ENCODE results near the gene TMED1.

GRCh38 chr19:10826231-10826630 lies 9.8 kb downstream of the TMED1 start:
- TF ChIP-seq, protein P1, sequence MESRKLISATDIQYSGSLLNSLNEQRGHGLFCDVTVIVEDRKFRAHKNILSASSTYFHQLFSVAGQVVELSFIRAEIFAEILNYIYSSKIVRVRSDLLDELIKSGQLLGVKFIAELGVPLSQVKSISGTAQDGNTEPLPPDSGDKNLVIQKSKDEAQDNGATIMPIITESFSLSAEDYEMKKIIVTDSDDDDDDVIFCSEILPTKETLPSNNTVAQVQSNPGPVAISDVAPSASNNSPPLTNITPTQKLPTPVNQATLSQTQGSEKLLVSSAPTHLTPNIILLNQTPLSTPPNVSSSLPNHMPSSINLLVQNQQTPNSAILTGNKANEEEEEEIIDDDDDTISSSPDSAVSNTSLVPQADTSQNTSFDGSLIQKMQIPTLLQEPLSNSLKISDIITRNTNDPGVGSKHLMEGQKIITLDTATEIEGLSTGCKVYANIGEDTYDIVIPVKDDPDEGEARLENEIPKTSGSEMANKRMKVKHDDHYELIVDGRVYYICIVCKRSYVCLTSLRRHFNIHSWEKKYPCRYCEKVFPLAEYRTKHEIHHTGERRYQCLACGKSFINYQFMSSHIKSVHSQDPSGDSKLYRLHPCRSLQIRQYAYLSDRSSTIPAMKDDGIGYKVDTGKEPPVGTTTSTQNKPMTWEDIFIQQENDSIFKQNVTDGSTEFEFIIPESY (IDR thresholded peaks at IDR 0.05; ENCODE audit: extremely low read depth, insufficient replicate concordance, low read length) = no peak
- TF ChIP-seq, protein P2, sequence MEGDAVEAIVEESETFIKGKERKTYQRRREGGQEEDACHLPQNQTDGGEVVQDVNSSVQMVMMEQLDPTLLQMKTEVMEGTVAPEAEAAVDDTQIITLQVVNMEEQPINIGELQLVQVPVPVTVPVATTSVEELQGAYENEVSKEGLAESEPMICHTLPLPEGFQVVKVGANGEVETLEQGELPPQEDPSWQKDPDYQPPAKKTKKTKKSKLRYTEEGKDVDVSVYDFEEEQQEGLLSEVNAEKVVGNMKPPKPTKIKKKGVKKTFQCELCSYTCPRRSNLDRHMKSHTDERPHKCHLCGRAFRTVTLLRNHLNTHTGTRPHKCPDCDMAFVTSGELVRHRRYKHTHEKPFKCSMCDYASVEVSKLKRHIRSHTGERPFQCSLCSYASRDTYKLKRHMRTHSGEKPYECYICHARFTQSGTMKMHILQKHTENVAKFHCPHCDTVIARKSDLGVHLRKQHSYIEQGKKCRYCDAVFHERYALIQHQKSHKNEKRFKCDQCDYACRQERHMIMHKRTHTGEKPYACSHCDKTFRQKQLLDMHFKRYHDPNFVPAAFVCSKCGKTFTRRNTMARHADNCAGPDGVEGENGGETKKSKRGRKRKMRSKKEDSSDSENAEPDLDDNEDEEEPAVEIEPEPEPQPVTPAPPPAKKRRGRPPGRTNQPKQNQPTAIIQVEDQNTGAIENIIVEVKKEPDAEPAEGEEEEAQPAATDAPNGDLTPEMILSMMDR (IDR thresholded peaks at IDR 0.05 in 2 of 3, conservative IDR thresholded peaks at IDR 0.05 in 1 of 3; ENCODE audit: borderline replicate concordance in 1 of 3, insufficient read depth in 1 of 3, low read depth in 2 of 3, low read length in 2 of 3) = no peak
- TF ChIP-seq TCF7L2 (IDR thresholded peaks at IDR 0.05; ENCODE audit: borderline replicate concordance, extremely low read depth, insufficient read depth, insufficient read length) (no peak), POLR2A (IDR thresholded peaks at IDR 0.05; ENCODE audit: borderline replicate concordance, extremely low read depth, insufficient read depth, insufficient read length) (no peak), JUND (IDR thresholded peaks at IDR 0.05) (no peak), POLR2AphosphoS5 (IDR thresholded peaks at IDR 0.05; ENCODE audit: low read depth, low read length) (no peak), RAD21 (IDR thresholded peaks at IDR 0.05; ENCODE audit: low read depth) (no peak), EZH2phosphoT487 (IDR thresholded peaks at IDR 0.05; ENCODE audit: borderline replicate concordance) (no peak), EZH2 (IDR thresholded peaks at IDR 0.05) (no peak)
